Left ventricle myocardium inferior (tissue), 1 donor: ENCODE results near the gene PIK3R1. TPM values are rescaled to one million over a fixed set of nuclear protein-coding genes. Genes with fewer than 3 reads are reported as not detected.

Source experiments
- DNase-seq: peaks from one replicate; pipeline ENCODE4 v3.0.0-alpha.2; 2020
- H3K27ac ChIP-seq: fragments of 200-600 bp; replicated peaks from 2 replicates; pipeline ENCODE4 v1.8.0; 2021
- H3K27me3 ChIP-seq: fragments of 200-600 bp; 2 replicates; pipeline ENCODE4 v1.8.0; 2021; ENCODE audit warnings: low read depth
- H3K36me3 ChIP-seq: fragments of 200-600 bp; 2 replicates; pipeline ENCODE4 v1.8.0; 2021
- H3K4me1 ChIP-seq: fragments of 200-600 bp; 2 replicates; pipeline ENCODE4 v1.8.0; 2021
- H3K4me3 ChIP-seq: fragments of 200-600 bp; 2 replicates; pipeline ENCODE4 v1.8.0; 2021; ENCODE audit warnings: mild to moderate bottlenecking, moderate library complexity
- H3K9me3 ChIP-seq: fragments of 200-600 bp; replicated peaks from 2 replicates; pipeline ENCODE4 v1.8.0; 2021
- CTCF ChIP-seq: fragments of 200-600 bp; IDR thresholded peaks from 2 replicates; pipeline ENCODE4 v1.8.0; 2021; ENCODE audit warnings: antibody characterized with exemption, mild to moderate bottlenecking, borderline replicate concordance
- intact Hi-C: fragments of 100-400 bp; cut with micrococcal nuclease; formaldehyde crosslinking; loops from one replicate; pipeline ENCODE4 v1.11.0; 2022
- total RNA-seq: library from RNA; stranded (reverse); fragmentation: NEBNext Ultra II Directional; extraction: Animal tissue kit (Norgen Biotek cat#: 25700); gene quantifications from one replicate; pipeline ENCODE4 v1.2.1, GENCODE V29; 2021
- donor health status: DM: no; HTN: yes; CAD: no; lungs with severe emphysema.

PIK3R1 gene
- total RNA-seq, 1 donor from 2014 or later = 132 TPM

- Histone ChIP-seq H3K36me3 (no peaks in the 10 kb centered on the region), H3K27me3 (no peaks in the 10 kb centered on the region), H3K9me3 (no peaks in the 10 kb centered on the region), H3K27ac (no peak overlapping the region), H3K4me3 (no peak overlapping the region), H3K4me1 (peaks cover 9% of the 10 kb centered on the region)
- TF ChIP-seq CTCF = no peak
- intact Hi-C loops = no loop called here
- no peak for DNase-seq
These were observed 26.4 kb upstream of the PIK3R1 start for GRCh38 chr5:68189171-68189570.

GRCh38 chr5:68189613-68190012, 25.9 kb upstream of the PIK3R1 start:
- TF ChIP-seq CTCF = no peak
- H3K4me3 ChIP-seq = no peak overlapping the region
- H3K36me3 ChIP-seq = no peaks in the 10 kb centered on the region
- intact Hi-C loops = no loop called here
- H3K4me1 ChIP-seq = peaks cover 9% of the 10 kb centered on the region
- H3K27me3 ChIP-seq = no peaks in the 10 kb centered on the region
- no peak for DNase-seq
- H3K9me3 ChIP-seq = no peaks in the 10 kb centered on the region
- no peak overlapping the region for H3K27ac ChIP-seq

GRCh38 chr5:68190619-68191018, 24.9 kb upstream of the PIK3R1 start:
- H3K27me3 ChIP-seq = no peaks in the 10 kb centered on the region
- H3K9me3 ChIP-seq = no peaks in the 10 kb centered on the region
- intact Hi-C loops = no loop called here
- H3K4me1 ChIP-seq = peaks cover 9% of the 10 kb centered on the region
- no peak overlapping the region for H3K4me3 ChIP-seq
- DNase-seq = no peak
- H3K36me3 ChIP-seq = no peaks in the 10 kb centered on the region
- no peak overlapping the region for H3K27ac ChIP-seq
- no peak for TF ChIP-seq CTCF

- Histone ChIP-seq H3K9me3 (no peaks in the 10 kb centered on the region), H3K4me1 (peaks cover 9% of the 10 kb centered on the region), H3K36me3 (no peaks in the 10 kb centered on the region), H3K4me3 (no peak overlapping the region), H3K27ac (no peak overlapping the region), H3K27me3 (no peaks in the 10 kb centered on the region)
- DNase-seq = no peak
- intact Hi-C loops = no loop called here
- TF ChIP-seq CTCF = no peak
These were observed 24.3 kb upstream of the PIK3R1 start for GRCh38 chr5:68191083-68191791.

GRCh38 chr5:68192679-68193060, 22.9 kb upstream of the PIK3R1 start:
- Histone ChIP-seq H3K4me1 (peaks cover 9% of the 10 kb centered on the region), H3K4me3 (no peak overlapping the region), H3K27me3 (no peaks in the 10 kb centered on the region), H3K36me3 (no peaks in the 10 kb centered on the region), H3K27ac (no peak overlapping the region), H3K9me3 (no peaks in the 10 kb centered on the region)
- intact Hi-C loops = no loop called here
- TF ChIP-seq CTCF = no peak
- no peak for DNase-seq
